ENCODE results near the gene SYNGR4. TPM values are rescaled to one million over a fixed set of nuclear protein-coding genes. Genes with fewer than 3 reads are reported as not detected.

SYNGR4 gene
- total and polyA plus RNA-seq, 7 donors = 0.04 TPM; not detected in 6

- H3K36me3 ChIP-seq (ENCODE audit: insufficient read depth in 1 of 2, low read depth in 1 of 2) = peaks cover 0 to 6% of the 10 kb centered on the region in 2 donors
- peak; percentile 61 for TF ChIP-seq CTCF (IDR thresholded peaks at IDR 0.05)
- peak; percentile 29 to 59 (median 46) for ATAC-seq
- H3K4me3 ChIP-seq = peak overlapping the region; percentile 64
- peaks cover 22% of the 10 kb centered on the region for H3K4me1 ChIP-seq
- H3K27ac ChIP-seq = peak overlapping the region; percentile 81
- peaks cover 2% of the 10 kb centered on the region for H3K9me3 ChIP-seq
- peak; percentile 91 to 94 for DNase-seq
- WGBS, 3 donors = 29 to 39% (median 32%) methylated on average over 48 to 54 of the region's 54 CpGs
- H3K27me3 ChIP-seq (ENCODE audit: insufficient read depth in 3 of 3, low read length in 2 of 3) = no peaks in the 10 kb centered on the region
- intact Hi-C loops (cut with DNase I) = loop anchor here in 1 of 2 donors (5.0 kb wide), 1 partner anchor 254 kb away; no protein-coding TSS in a partner anchor
Observed at GRCh38 chr19:48333467-48334384, 30.4 kb upstream of the SYNGR4 start.

GRCh38 chr19:48338253-48338755 lies 25.9 kb upstream of the SYNGR4 start:
- Histone ChIP-seq H3K27me3 (ENCODE audit: insufficient read depth in 3 of 3, low read length in 2 of 3) (no peaks in the 10 kb centered on the region), H3K9me3 (no peaks in the 10 kb centered on the region), H3K4me1 (peaks cover 4% of the 10 kb centered on the region), H3K4me3 (no peak overlapping the region), H3K27ac (no peak overlapping the region), H3K36me3 (ENCODE audit: insufficient read depth in 1 of 2, low read depth in 1 of 2) (peaks cover 0 to 18% of the 10 kb centered on the region in 2 donors)
- WGBS, 3 donors = 88 to 93% (median 91%) methylated on average over 13 to 14 of the region's 14 CpGs
- ATAC-seq (no peak), DNase-seq (no peak)
- TF ChIP-seq CTCF (IDR thresholded peaks at IDR 0.05) = no peak
- intact Hi-C loops (cut with DNase I) = no loop called here

GRCh38 chr19:48338802-48339503 lies 25.2 kb upstream of the SYNGR4 start:
- no peak overlapping the region for H3K27ac ChIP-seq
- ATAC-seq (no peak), DNase-seq (no peak)
- no peaks in the 10 kb centered on the region for H3K27me3 ChIP-seq (ENCODE audit: insufficient read depth in 3 of 3, low read length in 2 of 3)
- H3K4me3 ChIP-seq = no peak overlapping the region
- 91 to 94% (median 91%) methylated on average over 14 of the region's 14 CpGs for WGBS, 3 donors
- TF ChIP-seq CTCF (IDR thresholded peaks at IDR 0.05) = no peak
- H3K4me1 ChIP-seq = no peaks in the 10 kb centered on the region
- no peaks in the 10 kb centered on the region for H3K9me3 ChIP-seq
- H3K36me3 ChIP-seq (ENCODE audit: insufficient read depth in 1 of 2, low read depth in 1 of 2) = peaks cover 0 to 21% of the 10 kb centered on the region in 2 donors
- intact Hi-C loops (cut with DNase I) = no loop called here

- Histone ChIP-seq H3K4me1 (no peaks in the 10 kb centered on the region), H3K9me3 (no peaks in the 10 kb centered on the region), H3K27ac (peak overlapping the region; percentile 77), H3K27me3 (ENCODE audit: insufficient read depth in 3 of 3, low read length in 2 of 3) (no peaks in the 10 kb centered on the region), H3K36me3 (ENCODE audit: insufficient read depth in 1 of 2, low read depth in 1 of 2) (peaks cover 0 to 21% of the 10 kb centered on the region in 2 donors), H3K4me3 (no peak overlapping the region)
- ATAC-seq = peak; percentile 94 to 96 (median 94)
- TF ChIP-seq CTCF (IDR thresholded peaks at IDR 0.05) = no peak
- 31 to 46% (median 38%) methylated on average over 11 of the region's 11 CpGs for WGBS, 3 donors
- peak; percentile 79 to 89 for DNase-seq
- intact Hi-C loops (cut with DNase I) = no loop called here
Observed at GRCh38 chr19:48340995-48341394, 23.2 kb upstream of the SYNGR4 start.
